OCI-LY1 (cell line): Measurements from ENCODE around the gene CNDP1.

Experiments used
- EZH2 ChIP-seq: fragments of 200-600 bp; sonication (generic), shearing (Covaris generic); IDR thresholded peaks from 2 replicates; pipeline ENCODE4 v1.8.0; 2017; ENCODE audit warnings: borderline replicate concordance, mixed run types, mild to moderate bottlenecking, antibody characterized with exemption, low read length, moderate library complexity, mixed read lengths
- TF ChIP-seq, protein P1 (sequence below): fragments of 200-600 bp; sonication (generic), shearing (Covaris generic); IDR thresholded peaks from 2 replicates; pipeline ENCODE4 v1.5.1; 2017; ENCODE audit warnings: mild to moderate bottlenecking, antibody characterized with exemption, low read length, moderate library complexity, mixed read lengths

DNA sequence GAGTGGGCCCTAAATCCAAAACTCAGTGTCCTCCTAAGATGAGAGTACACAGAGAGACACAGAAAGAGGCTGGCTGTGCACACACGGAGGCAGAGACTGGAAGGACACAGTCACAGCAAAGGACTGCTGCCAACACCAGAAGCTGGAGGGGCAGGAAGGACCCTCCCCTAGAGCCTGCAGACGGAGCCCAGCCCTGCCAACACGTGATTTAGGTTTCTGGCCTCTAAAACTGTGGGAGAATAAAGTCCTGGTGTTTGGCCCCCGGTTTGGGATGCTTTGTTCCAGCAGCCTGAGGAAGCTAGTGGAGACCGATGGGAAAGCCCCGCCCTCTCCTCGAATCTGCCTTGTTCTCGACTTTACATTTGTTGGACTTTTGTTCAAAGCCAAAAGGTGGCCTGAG, 10.6 kb downstream of the CNDP1 start:
- TF ChIP-seq, protein P1, sequence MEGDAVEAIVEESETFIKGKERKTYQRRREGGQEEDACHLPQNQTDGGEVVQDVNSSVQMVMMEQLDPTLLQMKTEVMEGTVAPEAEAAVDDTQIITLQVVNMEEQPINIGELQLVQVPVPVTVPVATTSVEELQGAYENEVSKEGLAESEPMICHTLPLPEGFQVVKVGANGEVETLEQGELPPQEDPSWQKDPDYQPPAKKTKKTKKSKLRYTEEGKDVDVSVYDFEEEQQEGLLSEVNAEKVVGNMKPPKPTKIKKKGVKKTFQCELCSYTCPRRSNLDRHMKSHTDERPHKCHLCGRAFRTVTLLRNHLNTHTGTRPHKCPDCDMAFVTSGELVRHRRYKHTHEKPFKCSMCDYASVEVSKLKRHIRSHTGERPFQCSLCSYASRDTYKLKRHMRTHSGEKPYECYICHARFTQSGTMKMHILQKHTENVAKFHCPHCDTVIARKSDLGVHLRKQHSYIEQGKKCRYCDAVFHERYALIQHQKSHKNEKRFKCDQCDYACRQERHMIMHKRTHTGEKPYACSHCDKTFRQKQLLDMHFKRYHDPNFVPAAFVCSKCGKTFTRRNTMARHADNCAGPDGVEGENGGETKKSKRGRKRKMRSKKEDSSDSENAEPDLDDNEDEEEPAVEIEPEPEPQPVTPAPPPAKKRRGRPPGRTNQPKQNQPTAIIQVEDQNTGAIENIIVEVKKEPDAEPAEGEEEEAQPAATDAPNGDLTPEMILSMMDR = no peak
- TF ChIP-seq EZH2 = no peak
